Fibroblast of skin of back (primary cell): ENCODE results near the gene CAVIN1.
"Not testable (repeated sequence)": the region's sequence is repeated elsewhere in the genome, so short reads cannot be mapped to it uniquely, and the experiment has no call there.

Experiments used
- DNase-seq: peaks from one replicate; pipeline ENCODE4 v3.0.0-alpha.2; 2013

Gene CAVIN1

GRCh38 chr17:42431758-42432161 lies 8.7 kb upstream of the CAVIN1 start:
- no peak for DNase-seq

GRCh38 chr17:42429726-42430447 lies 6.8 kb upstream of the CAVIN1 start:
- DNase-seq, result no peak

GRCh38 chr17:42428141-42428944 lies 5.3 kb upstream of the CAVIN1 start:
- DNase-seq, result peak; percentile 100

- no peak for DNase-seq
Observed at GRCh38 chr17:42424991-42425610, 2.0 kb upstream of the CAVIN1 start.

GRCh38 chr17:42423766-42424165 lies 710 bp upstream of the CAVIN1 start:
- DNase-seq, result no peak

- no peak for DNase-seq
Observed at GRCh38 chr17:42422412-42422957, 571 bp downstream of the CAVIN1 start.

GRCh38 chr17:42421507-42422338 lies 1.3 kb downstream of the CAVIN1 start:
- DNase-seq, result peak; percentile 80

GRCh38 chr17:42421136-42421506 lies 1.9 kb downstream of the CAVIN1 start:
- no peak for DNase-seq

GRCh38 chr17:42417981-42418380 lies 5.1 kb downstream of the CAVIN1 start:
- DNase-seq, result not testable (repeated sequence)

- DNase-seq, result no peak
Observed at GRCh38 chr17:42414704-42415409, 8.2 kb downstream of the CAVIN1 start.

GRCh38 chr17:42413464-42414040 lies 9.5 kb downstream of the CAVIN1 start:
- DNase-seq, result no peak

GRCh38 chr17:42411905-42412679 lies 11.0 kb downstream of the CAVIN1 start:
- DNase-seq, result no peak

GRCh38 chr17:42411361-42411760 lies 11.7 kb downstream of the CAVIN1 start:
- no peak for DNase-seq

GRCh38 chr17:42410319-42410685 lies 12.8 kb downstream of the CAVIN1 start:
- no peak for DNase-seq

- DNase-seq, result peak; percentile 88
Observed at GRCh38 chr17:42409523-42410318, 13.3 kb downstream of the CAVIN1 start.

- DNase-seq, result no peak
Observed at GRCh38 chr17:42408061-42408460, 15.0 kb downstream of the CAVIN1 start.

GRCh38 chr17:42407289-42407836 lies 15.7 kb downstream of the CAVIN1 start:
- peak; percentile 42 for DNase-seq

- DNase-seq, result no peak
Observed at GRCh38 chr17:42406615-42407288, 16.3 kb downstream of the CAVIN1 start.
